Measurements from ENCODE around the gene CACNA2D3. TPM values are rescaled to one million over a fixed set of nuclear protein-coding genes. Genes with fewer than 3 reads are reported as not detected.

The CACNA2D3 gene
- 1.4 TPM for total RNA-seq
- 1 to 10 TPM; 1.6 to 3.1 (median 2.3) TPM for polyA plus RNA-seq (ENCODE audit: insufficient read depth in 1 of 8, insufficient read length in 8 of 8, low replicate concordance in 1 of 8)
- long read RNA-seq, donor 1, result 0 reads
- long read RNA-seq, donor 2, result 0 reads
- long read RNA-seq, donor 3, result 0 reads
- long read RNA-seq, donor 4, result 0 reads
- long read RNA-seq, donor 5, result 0 reads
- long read RNA-seq, donor 6, result 0 reads
- long read RNA-seq, donor 7, result 0 reads
- long read RNA-seq, donor 8, result 0 reads
- long read RNA-seq, donor 9, partial matches to known transcripts, result 108 of 108 reads
- long read RNA-seq, donor 9, other reads (novel, unspliced or antisense), result 0 of 108 reads
- long read RNA-seq, donor 10, partial matches to known transcripts, result 63 of 144 reads
- long read RNA-seq, donor 10, other reads (novel, unspliced or antisense), result 81 of 144 reads
- long read RNA-seq, donor 11, result 0 reads

- peak; percentile 72 for DNase-seq
- H3K27ac ChIP-seq (ENCODE audit: low read length), result no peak within 1 kb of the TSS
- no peaks in the 10 kb centered on the region for H3K36me3 ChIP-seq (ENCODE audit: control insufficient read depth, insufficient read depth, low read length)
- WGBS (ENCODE audit: insufficient coverage), result under 1% methylated on average over 91 of the region's 100 CpGs
- H3K4me1 ChIP-seq (ENCODE audit: control insufficient read depth, insufficient read depth, low read length), result peaks cover 25% of the 10 kb centered on the region
- peak within 1 kb of the TSS; percentile 33 for H3K4me3 ChIP-seq (ENCODE audit: low read length)
- no peaks in the 10 kb centered on the region for H3K9me3 ChIP-seq (replicated peaks; ENCODE audit: control insufficient read depth, low read depth, low read length)
- H3K27me3 ChIP-seq (ENCODE audit: control insufficient read depth, insufficient read depth, low read length), result peaks cover 53% of the 10 kb centered on the region
Observed at GRCh38 chr3:54122324-54123002, at the start of gene CACNA2D3. TSS of gene CACNA2D3 (plus strand) at chr3:54122552.

- Histone ChIP-seq H3K4me3 (ENCODE audit: low read length) (no peak overlapping the region), H3K36me3 (ENCODE audit: control insufficient read depth, insufficient read depth, low read length) (no peaks in the 10 kb centered on the region), H3K27me3 (ENCODE audit: control insufficient read depth, insufficient read depth, low read length) (peaks cover 5% of the 10 kb centered on the region), H3K4me1 (ENCODE audit: control insufficient read depth, insufficient read depth, low read length) (no peaks in the 10 kb centered on the region), H3K9me3 (replicated peaks; ENCODE audit: control insufficient read depth, low read depth, low read length) (peaks cover 16% of the 10 kb centered on the region), H3K27ac (ENCODE audit: low read length) (no peak overlapping the region)
- DNase-seq, result no peak
- 100% methylated on average over 2 of the region's 4 CpGs for WGBS (ENCODE audit: insufficient coverage)
Observed at GRCh38 chr3:54073386-54073785, 49.0 kb upstream of the CACNA2D3 start.

GRCh38 chr3:54079314-54079713, 43.0 kb upstream of the CACNA2D3 start:
- H3K4me1 ChIP-seq (ENCODE audit: control insufficient read depth, insufficient read depth, low read length), result no peaks in the 10 kb centered on the region
- H3K9me3 ChIP-seq (replicated peaks; ENCODE audit: control insufficient read depth, low read depth, low read length), result no peaks in the 10 kb centered on the region
- H3K27ac ChIP-seq (ENCODE audit: low read length), result no peak overlapping the region
- no peak for DNase-seq
- H3K36me3 ChIP-seq (ENCODE audit: control insufficient read depth, insufficient read depth, low read length), result no peaks in the 10 kb centered on the region
- WGBS (ENCODE audit: insufficient coverage), result 33% methylated on average over 1 of the region's 4 CpGs
- H3K27me3 ChIP-seq (ENCODE audit: control insufficient read depth, insufficient read depth, low read length), result peaks cover 6% of the 10 kb centered on the region
- H3K4me3 ChIP-seq (ENCODE audit: low read length), result no peak overlapping the region

GRCh38 chr3:54079730-54080325, 42.5 kb upstream of the CACNA2D3 start:
- no peak overlapping the region for H3K4me3 ChIP-seq (ENCODE audit: low read length)
- no peak overlapping the region for H3K27ac ChIP-seq (ENCODE audit: low read length)
- no peaks in the 10 kb centered on the region for H3K9me3 ChIP-seq (replicated peaks; ENCODE audit: control insufficient read depth, low read depth, low read length)
- no peak for DNase-seq
- 40% methylated on average over 6 of the region's 9 CpGs for WGBS (ENCODE audit: insufficient coverage)
- peaks cover 6% of the 10 kb centered on the region for H3K27me3 ChIP-seq (ENCODE audit: control insufficient read depth, insufficient read depth, low read length)
- H3K36me3 ChIP-seq (ENCODE audit: control insufficient read depth, insufficient read depth, low read length), result no peaks in the 10 kb centered on the region
- no peaks in the 10 kb centered on the region for H3K4me1 ChIP-seq (ENCODE audit: control insufficient read depth, insufficient read depth, low read length)

DNA sequence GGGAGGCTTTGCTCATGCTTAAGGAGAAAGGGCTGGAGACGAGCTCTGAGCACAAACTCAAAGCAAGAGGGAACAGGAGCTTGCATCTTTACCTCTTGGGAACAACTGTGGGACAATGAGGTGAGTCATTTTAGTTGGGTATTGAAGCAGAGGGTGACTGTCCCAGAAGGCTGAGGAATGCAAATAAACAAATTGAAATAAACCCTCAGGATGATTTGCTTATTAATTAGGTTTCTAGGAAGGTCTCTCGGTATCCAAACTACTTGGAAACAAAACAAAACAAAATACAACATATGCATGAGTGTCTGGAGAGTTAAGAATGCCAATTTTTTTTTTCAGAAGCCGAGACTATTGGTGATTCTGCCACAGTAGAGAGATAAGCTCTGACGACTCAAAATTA, 38.4 kb upstream of the CACNA2D3 start:
- WGBS (ENCODE audit: insufficient coverage), result 33% methylated on average over 1 of the region's 4 CpGs
- Histone ChIP-seq H3K4me1 (ENCODE audit: control insufficient read depth, insufficient read depth, low read length) (peaks cover 7% of the 10 kb centered on the region), H3K9me3 (replicated peaks; ENCODE audit: control insufficient read depth, low read depth, low read length) (no peaks in the 10 kb centered on the region), H3K4me3 (ENCODE audit: low read length) (no peak overlapping the region), H3K27me3 (ENCODE audit: control insufficient read depth, insufficient read depth, low read length) (peaks cover 29% of the 10 kb centered on the region), H3K27ac (ENCODE audit: low read length) (no peak overlapping the region), H3K36me3 (ENCODE audit: control insufficient read depth, insufficient read depth, low read length) (no peaks in the 10 kb centered on the region)
- no peak for DNase-seq

GRCh38 chr3:54085936-54086335, 36.4 kb upstream of the CACNA2D3 start:
- Histone ChIP-seq H3K36me3 (ENCODE audit: control insufficient read depth, insufficient read depth, low read length) (no peaks in the 10 kb centered on the region), H3K27me3 (ENCODE audit: control insufficient read depth, insufficient read depth, low read length) (peaks cover 26% of the 10 kb centered on the region), H3K4me1 (ENCODE audit: control insufficient read depth, insufficient read depth, low read length) (peaks cover 7% of the 10 kb centered on the region), H3K4me3 (ENCODE audit: low read length) (no peak overlapping the region), H3K27ac (ENCODE audit: low read length) (no peak overlapping the region), H3K9me3 (replicated peaks; ENCODE audit: control insufficient read depth, low read depth, low read length) (no peaks in the 10 kb centered on the region)
- WGBS (ENCODE audit: insufficient coverage), result 44% methylated on average over 1 of the region's 6 CpGs
- DNase-seq, result no peak

GRCh38 chr3:54086652-54087405, 35.5 kb upstream of the CACNA2D3 start:
- Histone ChIP-seq H3K36me3 (ENCODE audit: control insufficient read depth, insufficient read depth, low read length) (no peaks in the 10 kb centered on the region), H3K4me3 (ENCODE audit: low read length) (no peak overlapping the region), H3K4me1 (ENCODE audit: control insufficient read depth, insufficient read depth, low read length) (peaks cover 7% of the 10 kb centered on the region), H3K27me3 (ENCODE audit: control insufficient read depth, insufficient read depth, low read length) (peaks cover 26% of the 10 kb centered on the region), H3K9me3 (replicated peaks; ENCODE audit: control insufficient read depth, low read depth, low read length) (no peaks in the 10 kb centered on the region), H3K27ac (ENCODE audit: low read length) (no peak overlapping the region)
- 79% methylated on average over 5 of the region's 8 CpGs for WGBS (ENCODE audit: insufficient coverage)
- no peak for DNase-seq

- peaks cover 7% of the 10 kb centered on the region for H3K4me1 ChIP-seq (ENCODE audit: control insufficient read depth, insufficient read depth, low read length)
- no peaks in the 10 kb centered on the region for H3K9me3 ChIP-seq (replicated peaks; ENCODE audit: control insufficient read depth, low read depth, low read length)
- H3K4me3 ChIP-seq (ENCODE audit: low read length), result peak overlapping the region; percentile 15
- peak; percentile 17 for DNase-seq
- 5% methylated on average over 48 of the region's 54 CpGs for WGBS (ENCODE audit: insufficient coverage)
- H3K36me3 ChIP-seq (ENCODE audit: control insufficient read depth, insufficient read depth, low read length), result no peaks in the 10 kb centered on the region
- peaks cover 26% of the 10 kb centered on the region for H3K27me3 ChIP-seq (ENCODE audit: control insufficient read depth, insufficient read depth, low read length)
- no peak overlapping the region for H3K27ac ChIP-seq (ENCODE audit: low read length)
Observed at GRCh38 chr3:54087581-54088410, 34.6 kb upstream of the CACNA2D3 start.

- Histone ChIP-seq H3K27me3 (ENCODE audit: control insufficient read depth, insufficient read depth, low read length) (peaks cover under 1% of the 10 kb centered on the region), H3K4me3 (ENCODE audit: low read length) (no peak overlapping the region), H3K4me1 (ENCODE audit: control insufficient read depth, insufficient read depth, low read length) (no peaks in the 10 kb centered on the region), H3K36me3 (ENCODE audit: control insufficient read depth, insufficient read depth, low read length) (no peaks in the 10 kb centered on the region), H3K9me3 (replicated peaks; ENCODE audit: control insufficient read depth, low read depth, low read length) (no peaks in the 10 kb centered on the region), H3K27ac (ENCODE audit: low read length) (no peak overlapping the region)
- WGBS (ENCODE audit: insufficient coverage), result no CpG with 5 or more reads among the region's 5 CpGs
- DNase-seq, result no peak
Observed at GRCh38 chr3:54093491-54094248, 28.7 kb upstream of the CACNA2D3 start.

Measured in muscle of leg (tissue), 16 donors.